IgD-negative memory B cell (primary cell): ENCODE data around the gene C1orf159. TPM values are rescaled to one million over a fixed set of nuclear protein-coding genes. Genes with fewer than 3 reads are reported as not detected.

Source experiments
- H3K27ac Mint-ChIP-seq, 3 donors: one replicate each; pipeline ENCODE4 v1.8.0; 2020 to 2022; ENCODE audit warnings: mild to moderate bottlenecking in 3 of 3, mixed read lengths in 3 of 3, moderate library complexity in 1 of 3
- H3K27me3 Mint-ChIP-seq: one replicate; pipeline ENCODE4 v1.8.0; 2021; ENCODE audit warnings: mixed read lengths
- H3K36me3 Mint-ChIP-seq: one replicate; pipeline ENCODE4 v1.8.0; 2020; ENCODE audit warnings: mild to moderate bottlenecking, mixed read lengths
- H3K4me1 Mint-ChIP-seq, 3 donors: one replicate each; pipeline ENCODE4 v1.8.0; 2020 to 2022; ENCODE audit warnings: mixed read lengths in 3 of 3, mild to moderate bottlenecking in 1 of 3
- H3K4me3 Mint-ChIP-seq, 4 donors: one replicate each; pipeline ENCODE4 v1.8.0; 2020 to 2022; ENCODE audit warnings: mild to moderate bottlenecking in 4 of 4, mixed read lengths in 4 of 4, moderate library complexity in 3 of 4
- H3K9me3 Mint-ChIP-seq, 3 donors: one replicate each; pipeline ENCODE4 v1.8.0; 2020 to 2021; ENCODE audit warnings: mixed read lengths in 3 of 3, mild to moderate bottlenecking in 1 of 3
- polyA plus RNA-seq: library from polyadenylated mRNA; unstranded; fragments of 300-500 nt; fragmentation: Illumina TruSeq; gene quantifications from one replicate; pipeline ENCODE4 v1.2.3, GENCODE V29; 2021

Gene C1orf159
- 7.9 TPM for polyA plus RNA-seq

DNA sequence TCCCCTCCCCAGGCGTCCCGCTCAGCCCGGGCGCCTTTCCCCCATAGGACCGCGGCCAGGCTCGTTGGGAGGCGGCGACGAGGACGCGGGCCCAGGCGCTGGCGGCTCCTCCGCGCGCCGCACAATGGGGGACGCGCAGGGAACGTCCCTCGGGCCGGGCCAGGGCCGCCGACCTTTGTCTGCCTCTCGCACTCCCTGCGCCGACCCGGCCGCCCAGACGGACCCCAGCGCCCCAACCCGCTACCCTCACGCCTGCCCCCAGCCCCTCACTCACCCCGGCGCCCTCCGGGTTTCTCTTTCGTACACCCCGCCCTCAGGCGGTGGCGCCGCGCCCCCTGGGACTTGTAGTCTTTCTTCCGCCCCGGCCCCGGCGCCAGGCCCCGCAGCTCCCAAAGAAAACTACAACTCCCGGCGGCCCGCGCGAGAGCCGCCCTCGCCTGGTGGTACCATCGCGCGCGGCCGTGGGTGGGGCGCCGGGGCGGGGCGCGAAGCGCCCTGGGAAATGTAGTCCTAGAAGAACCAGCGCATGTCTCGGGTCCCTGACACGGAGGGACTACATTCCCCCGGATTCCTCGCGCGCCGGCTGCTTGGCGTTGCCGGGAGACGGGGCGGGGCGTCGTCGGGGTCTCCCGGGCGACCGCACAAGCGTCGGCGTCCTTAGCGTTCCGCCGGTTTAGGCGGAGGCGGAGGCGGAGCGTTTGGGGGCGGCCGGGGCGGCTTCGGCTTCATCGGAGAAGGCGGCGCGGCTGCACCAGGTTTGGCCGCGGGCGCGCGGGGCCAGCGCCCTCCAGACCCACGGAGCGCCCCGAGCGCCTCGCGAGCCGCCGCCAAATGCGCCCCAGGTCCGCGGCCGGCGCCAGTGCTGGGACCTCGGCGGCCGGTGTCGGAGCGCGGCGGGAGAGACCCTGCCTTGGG is at the start of gene C1orf159:
Gene C1orf159 (minus strand): TSS at position 304 of the 915 bp plus-strand sequence. CDS start 24,546 bp downstream, outside the sequence.
- Mint-ChIP-seq H3K27me3 (peaks cover 13% of the 10 kb centered on the region), H3K4me3 (peak within 1 kb of the TSS; percentile 87 to 97 (median 96)), H3K4me1 (peaks cover 6 to 12% (median 7%) of the 10 kb centered on the region in 3 donors), H3K9me3 (peaks cover 3 to 9% (median 4%) of the 10 kb centered on the region in 3 donors), H3K36me3 (peaks cover 5% of the 10 kb centered on the region), H3K27ac (peak within 1 kb of the TSS; percentile 71 to 90 (median 80))

GRCh38 chr1:1165485-1165884 is 49.6 kb upstream of the C1orf159 start:
- Mint-ChIP-seq H3K4me1 (peaks cover 6 to 14% (median 10%) of the 10 kb centered on the region in 3 donors), H3K4me3 (peak overlapping the region in 1 of 4 donors; percentile 49), H3K27ac (no peak overlapping the region), H3K27me3 (peaks cover 5% of the 10 kb centered on the region), H3K9me3 (no peaks in the 10 kb centered on the region), H3K36me3 (no peaks in the 10 kb centered on the region)

- Mint-ChIP-seq H3K27ac (no peak overlapping the region), H3K4me1 (peaks cover 3 to 10% (median 6%) of the 10 kb centered on the region in 3 donors), H3K27me3 (peaks cover 2% of the 10 kb centered on the region), H3K9me3 (no peaks in the 10 kb centered on the region), H3K4me3 (peak overlapping the region in 1 of 4 donors; percentile 49), H3K36me3 (no peaks in the 10 kb centered on the region)
Measured at GRCh38 chr1:1164701-1165451, 49.0 kb upstream of the C1orf159 start.

DNA sequence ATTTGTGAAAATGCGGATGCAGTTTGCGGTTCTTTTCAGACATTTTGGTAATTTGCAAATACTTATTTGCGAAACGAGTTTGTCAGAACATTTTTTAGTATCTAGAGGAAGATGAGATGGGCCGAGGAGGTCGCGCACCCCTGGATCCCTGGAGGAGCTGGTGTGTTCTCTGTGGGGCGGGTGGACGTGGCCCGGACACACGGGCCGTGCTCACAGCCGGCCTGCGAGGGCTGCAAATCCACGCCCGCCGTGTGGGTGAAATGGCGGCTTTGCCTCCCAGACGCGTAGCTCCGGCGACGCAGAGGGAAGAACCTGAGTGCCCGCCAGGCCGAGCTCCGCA is 48.4 kb upstream of the C1orf159 start:
- H3K27me3 Mint-ChIP-seq: peaks cover 2% of the 10 kb centered on the region
- H3K27ac Mint-ChIP-seq: no peak overlapping the region
- H3K4me1 Mint-ChIP-seq: peaks cover 2 to 7% (median 5%) of the 10 kb centered on the region in 3 donors
- H3K36me3 Mint-ChIP-seq: no peaks in the 10 kb centered on the region
- peak overlapping the region in 1 of 4 donors; percentile 61 for H3K4me3 Mint-ChIP-seq
- H3K9me3 Mint-ChIP-seq: no peaks in the 10 kb centered on the region

DNA sequence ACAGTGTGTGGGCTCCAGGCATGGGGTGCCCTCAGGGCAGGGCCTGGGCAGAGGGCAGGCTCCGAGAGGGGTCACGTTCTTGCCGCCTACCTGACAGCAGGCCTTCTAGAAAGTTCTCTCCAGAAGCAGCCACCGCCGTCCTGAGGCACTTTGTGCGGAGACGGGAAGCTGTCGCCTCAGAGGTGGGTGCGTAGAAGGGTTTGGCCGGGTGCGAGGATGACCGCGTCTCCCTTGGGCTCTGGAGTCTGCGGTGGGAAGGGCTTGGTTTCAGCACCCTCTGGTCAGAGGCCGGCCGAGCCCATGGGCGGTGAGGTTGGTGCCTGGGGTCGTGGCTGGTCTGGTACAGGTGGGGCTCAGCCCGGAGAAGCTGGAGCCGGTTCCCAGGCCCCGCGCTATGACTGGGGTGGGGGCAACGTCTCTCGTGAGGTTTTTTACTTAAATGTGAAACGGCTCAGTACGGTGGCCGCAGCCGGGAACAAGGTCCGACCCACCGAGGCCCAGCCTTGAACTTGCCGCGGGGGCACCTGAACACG is 47.7 kb upstream of the C1orf159 start:
- peak overlapping the region in 1 of 4 donors; percentile 61 for H3K4me3 Mint-ChIP-seq
- H3K4me1 Mint-ChIP-seq: peaks cover 0 to 7% (median 5%) of the 10 kb centered on the region in 3 donors
- H3K9me3 Mint-ChIP-seq: no peaks in the 10 kb centered on the region
- peaks cover 2% of the 10 kb centered on the region for H3K27me3 Mint-ChIP-seq
- peak overlapping the region in 1 of 3 donors; percentile 64 for H3K27ac Mint-ChIP-seq
- no peaks in the 10 kb centered on the region for H3K36me3 Mint-ChIP-seq

DNA sequence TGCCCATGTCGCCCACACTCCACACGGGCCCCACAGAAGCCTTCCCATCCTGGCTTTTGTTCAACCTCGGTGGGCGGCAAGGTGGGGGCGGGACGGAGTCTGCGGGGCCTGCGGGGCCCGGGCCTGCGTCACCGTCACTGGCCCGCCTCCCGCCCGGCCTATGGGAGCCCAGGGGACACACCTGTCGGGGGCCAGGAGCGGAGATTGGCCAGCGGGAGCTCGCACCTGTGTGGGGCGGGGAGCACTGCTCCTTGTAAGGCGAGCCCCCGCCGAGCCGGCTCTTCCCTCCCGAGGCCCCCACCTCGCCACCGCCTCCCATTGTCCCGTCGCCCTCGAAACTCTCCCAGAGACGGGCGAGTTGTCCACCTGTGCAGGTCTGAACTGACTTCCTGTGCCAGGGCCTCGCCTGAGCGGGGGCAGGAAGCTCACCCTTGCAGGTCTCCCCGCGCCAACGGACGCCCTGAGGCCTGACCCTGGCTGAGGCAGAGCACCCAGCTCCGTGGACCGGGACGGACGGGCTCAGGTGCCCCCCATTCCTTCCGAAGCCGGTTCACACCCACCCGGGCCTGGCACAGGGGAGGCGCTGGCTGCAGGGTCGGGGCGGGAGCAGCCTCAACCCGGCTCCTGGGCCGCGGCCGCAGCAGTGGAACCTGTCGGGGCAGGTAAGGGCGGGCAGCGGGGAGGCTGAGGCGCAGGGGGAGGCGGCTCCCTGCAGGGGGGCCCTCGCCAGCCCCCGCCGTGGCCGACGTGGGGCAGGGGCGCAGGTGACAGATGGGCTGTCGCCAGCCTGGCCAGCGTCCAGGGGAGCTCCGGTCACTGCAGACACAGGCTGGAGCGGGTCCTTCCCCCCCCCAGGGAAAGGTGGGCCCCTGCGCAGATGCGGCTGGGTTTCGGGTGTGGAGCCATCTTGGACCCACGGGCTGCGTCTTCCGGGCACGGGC is 47.0 kb upstream of the C1orf159 start:
- Mint-ChIP-seq H3K4me3 (no peak overlapping the region), H3K27ac (peak overlapping the region in 1 of 3 donors; percentile 64), H3K36me3 (no peaks in the 10 kb centered on the region), H3K9me3 (no peaks in the 10 kb centered on the region), H3K4me1 (peaks cover 0 to 7% (median 5%) of the 10 kb centered on the region in 3 donors), H3K27me3 (peaks cover 2% of the 10 kb centered on the region)

- H3K4me1 Mint-ChIP-seq: peaks cover 0 to 7% (median 5%) of the 10 kb centered on the region in 3 donors
- H3K4me3 Mint-ChIP-seq: no peak overlapping the region
- H3K27me3 Mint-ChIP-seq: peaks cover 2% of the 10 kb centered on the region
- H3K27ac Mint-ChIP-seq: no peak overlapping the region
- no peaks in the 10 kb centered on the region for H3K9me3 Mint-ChIP-seq
- no peaks in the 10 kb centered on the region for H3K36me3 Mint-ChIP-seq
Measured at GRCh38 chr1:1161683-1162079, 45.8 kb upstream of the C1orf159 start.

GRCh38 chr1:1161078-1161682 is 45.3 kb upstream of the C1orf159 start:
- Mint-ChIP-seq H3K4me1 (peaks cover 0 to 7% (median 5%) of the 10 kb centered on the region in 3 donors), H3K4me3 (peak overlapping the region in 1 of 4 donors; percentile 54), H3K9me3 (no peaks in the 10 kb centered on the region), H3K27me3 (peaks cover 2% of the 10 kb centered on the region), H3K27ac (no peak overlapping the region), H3K36me3 (no peaks in the 10 kb centered on the region)

DNA sequence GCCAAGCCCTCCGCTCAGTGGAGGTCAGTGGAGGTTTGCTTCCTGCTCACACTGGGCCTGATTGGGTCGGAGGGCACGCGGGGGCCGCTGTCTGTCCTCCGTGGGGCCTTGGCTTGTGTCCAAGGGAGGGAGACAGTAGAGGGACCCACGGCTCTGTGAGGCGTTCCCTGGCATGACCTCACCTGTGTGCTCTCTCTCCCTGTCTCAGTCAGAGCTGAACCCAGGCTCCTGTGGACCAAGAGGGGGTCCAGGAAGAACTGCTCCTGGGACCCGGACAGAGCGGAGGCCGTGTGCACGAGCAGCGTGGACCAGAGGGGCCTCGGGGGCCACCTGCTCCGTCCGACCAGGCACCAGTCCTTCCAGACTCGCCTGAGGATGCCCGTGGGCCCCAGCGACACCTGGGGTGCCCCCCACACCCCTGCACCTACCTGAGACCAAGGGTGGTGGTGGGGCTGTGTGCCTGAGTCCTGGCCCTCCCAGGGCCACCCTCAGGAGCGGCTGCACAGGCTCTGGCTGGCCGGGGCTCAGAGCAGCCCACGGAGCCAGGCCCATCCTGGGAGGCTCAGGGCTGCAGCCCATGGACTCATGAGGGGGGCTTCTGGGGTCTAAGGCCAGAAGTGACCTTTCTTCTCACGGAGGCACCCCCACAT is 44.5 kb upstream of the C1orf159 start:
- H3K27me3 Mint-ChIP-seq: peaks cover 2% of the 10 kb centered on the region
- no peaks in the 10 kb centered on the region for H3K36me3 Mint-ChIP-seq
- peaks cover 0 to 7% (median 5%) of the 10 kb centered on the region in 3 donors for H3K4me1 Mint-ChIP-seq
- peak overlapping the region in 1 of 4 donors; percentile 45 for H3K4me3 Mint-ChIP-seq
- no peaks in the 10 kb centered on the region for H3K9me3 Mint-ChIP-seq
- peak overlapping the region in 1 of 3 donors; percentile 51 for H3K27ac Mint-ChIP-seq

DNA sequence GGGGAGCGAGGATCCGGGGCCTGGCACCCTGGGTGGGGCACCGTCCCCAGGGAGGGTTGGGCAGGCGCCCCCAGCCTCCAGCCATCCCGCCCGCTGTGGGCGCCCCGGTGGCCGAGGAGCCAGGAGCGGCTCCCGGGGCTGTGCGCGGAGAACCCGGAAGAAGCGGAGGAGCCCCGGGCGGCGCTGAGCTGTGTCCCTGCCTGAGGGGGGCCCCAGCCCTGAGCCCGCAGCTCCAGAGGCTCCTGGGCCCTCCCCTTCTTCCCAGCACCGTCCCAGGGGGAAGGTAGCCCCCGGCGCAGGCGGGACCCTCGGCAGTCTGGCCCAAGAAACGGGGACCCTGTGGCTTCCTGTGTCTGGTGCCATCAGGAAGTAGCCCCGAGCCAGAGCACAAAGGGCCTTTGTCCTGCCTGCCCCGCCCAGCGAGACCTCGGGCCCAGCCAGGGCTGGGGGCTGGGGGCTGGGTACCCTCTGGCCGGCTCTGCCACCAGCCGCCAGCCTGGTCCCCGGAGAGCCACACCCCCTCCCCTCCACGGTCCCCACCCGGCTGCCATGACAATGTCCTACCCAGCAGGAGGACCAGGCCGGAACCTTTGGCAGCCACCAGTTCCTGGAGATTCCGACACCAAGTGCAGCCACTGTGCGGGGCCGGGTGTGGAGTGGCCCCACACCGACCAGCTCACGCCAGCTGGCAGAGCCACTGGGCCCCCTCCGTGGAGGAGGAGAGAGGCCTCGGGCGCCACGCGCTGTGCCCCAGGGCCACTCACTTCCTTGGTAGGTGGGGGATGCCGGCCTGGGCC is 42.2 kb upstream of the C1orf159 start:
- Mint-ChIP-seq H3K9me3 (peaks cover 0 to 1% (median 0%) of the 10 kb centered on the region in 3 donors), H3K27me3 (no peaks in the 10 kb centered on the region), H3K4me1 (peaks cover 0 to 10% (median 0%) of the 10 kb centered on the region in 3 donors), H3K27ac (peak overlapping the region in 1 of 3 donors; percentile 93), H3K4me3 (peak overlapping the region; percentile 57 to 83 (median 64)), H3K36me3 (no peaks in the 10 kb centered on the region)

- Mint-ChIP-seq H3K9me3 (peaks cover 0 to 1% (median 1%) of the 10 kb centered on the region in 3 donors), H3K4me1 (peaks cover 0 to 10% (median 5%) of the 10 kb centered on the region in 3 donors), H3K27me3 (no peaks in the 10 kb centered on the region), H3K4me3 (peak overlapping the region; percentile 57 to 96 (median 88)), H3K36me3 (no peaks in the 10 kb centered on the region), H3K27ac (peak overlapping the region in 2 of 3 donors; percentile 86 to 93)
Measured at GRCh38 chr1:1157426-1157913, 41.6 kb upstream of the C1orf159 start.

DNA sequence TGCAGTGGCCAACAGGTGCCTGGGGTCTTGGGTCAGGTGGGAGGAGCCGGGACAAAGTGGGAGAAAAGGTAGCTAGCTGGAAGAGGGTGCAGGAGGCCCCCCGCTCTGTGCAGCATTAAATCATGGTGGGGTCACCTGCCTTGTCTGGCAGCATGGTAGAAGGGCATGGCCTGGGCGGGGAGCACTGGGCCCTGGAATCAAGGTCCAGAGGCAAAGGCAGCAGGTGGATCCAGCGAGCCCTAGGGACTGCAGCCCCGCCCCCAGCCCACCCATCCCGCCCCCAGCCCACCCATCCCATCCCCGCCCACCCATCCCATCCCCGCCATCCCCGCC is 41.1 kb upstream of the C1orf159 start:
- peaks cover 0 to 4% (median 1%) of the 10 kb centered on the region in 3 donors for H3K9me3 Mint-ChIP-seq
- H3K27ac Mint-ChIP-seq: peak overlapping the region in 1 of 3 donors; percentile 93
- peaks cover 0 to 10% (median 5%) of the 10 kb centered on the region in 3 donors for H3K4me1 Mint-ChIP-seq
- no peaks in the 10 kb centered on the region for H3K27me3 Mint-ChIP-seq
- H3K36me3 Mint-ChIP-seq: peaks cover 2% of the 10 kb centered on the region
- H3K4me3 Mint-ChIP-seq: peak overlapping the region in 2 of 4 donors; percentile 54 to 57
